ENCODE results near the gene CNOT1.
A peak's percentile ranks its signal among the peaks of the same experiment; 100 is the strongest.

- TF ChIP-seq CTCF (optimal IDR thresholded peaks at IDR 0.05 in 1 of 3, IDR thresholded peaks at IDR 0.05 in 1 of 3, conservative IDR thresholded peaks at IDR 0.05 in 1 of 3; ENCODE audit: extremely low read depth in 1 of 3, insufficient read depth in 2 of 3, low read length in 3 of 3) (peak; percentile 41 to 86 (median 48)), EZH2 (IDR thresholded peaks at IDR 0.05; ENCODE audit: low read length) (no peak)
Measured at GRCh38 chr16:58638148-58639036, 8.8 kb upstream of the CNOT1 start.

All from keratinocyte (primary cell).